HG02798 (cell line): Measurements from ENCODE around the gene SPATA21.

Source experiments
- ATAC-seq: cut with Tn5 transposase; IDR thresholded peaks from one replicate; pipeline ENCODE4 v1.9.1; 2021; ENCODE audit warnings: mild to moderate bottlenecking; ENCODE audit not compliant: unreplicated experiment, poor library complexity

SPATA21 gene

GRCh38 chr1:16425125-16426025 is 11.8 kb downstream of the SPATA21 start:
- ATAC-seq, result no peak

- ATAC-seq, result no peak
Observed at GRCh38 chr1:16422041-16422440, 15.2 kb downstream of the SPATA21 start.

DNA sequence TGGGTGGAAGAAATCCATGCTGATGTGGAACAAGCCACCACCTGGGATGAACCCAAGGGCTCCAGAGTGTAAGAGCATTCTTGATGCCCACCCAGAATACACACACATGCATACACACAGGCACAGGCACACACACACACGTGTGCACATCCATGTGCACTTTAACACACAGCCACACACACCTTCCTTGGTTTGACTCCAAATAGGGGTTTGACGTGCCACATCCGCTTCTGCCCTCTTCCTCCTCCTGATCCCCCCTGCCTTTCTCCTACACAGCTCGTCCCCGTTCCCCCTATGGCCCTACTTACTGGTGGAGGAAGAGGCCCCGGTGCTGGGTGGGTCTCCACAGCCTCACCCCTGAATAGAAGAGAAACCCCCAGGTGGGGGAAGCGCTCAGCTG is 16.0 kb downstream of the SPATA21 start:
- ATAC-seq, result no peak

GRCh38 chr1:16420424-16421118 is 16.7 kb downstream of the SPATA21 start:
- peak; percentile 68 for ATAC-seq

GRCh38 chr1:16418823-16419425 is 18.3 kb downstream of the SPATA21 start:
- ATAC-seq, result no peak

DNA sequence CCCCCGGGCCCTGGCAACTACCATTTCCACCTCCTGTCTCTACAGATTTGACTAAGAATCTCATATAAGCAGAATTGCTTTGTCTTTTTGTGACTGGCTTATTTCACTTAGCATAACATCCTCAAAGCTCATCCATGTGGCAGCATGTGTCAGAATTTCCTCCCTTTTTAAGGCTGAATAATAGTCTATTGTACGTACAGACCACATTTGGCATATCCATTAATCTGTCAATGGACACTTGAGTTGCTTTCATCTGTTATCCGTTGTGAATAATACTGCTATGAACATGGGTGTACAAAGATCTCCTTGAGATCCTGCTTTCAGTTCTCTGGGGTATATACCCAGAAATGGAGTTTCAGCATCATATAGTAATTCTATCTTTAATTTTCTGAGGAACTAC is 24.0 kb downstream of the SPATA21 start:
- ATAC-seq, result no peak

- no peak for ATAC-seq
Observed at GRCh38 chr1:16410803-16411202, 26.4 kb downstream of the SPATA21 start.

- ATAC-seq, result no peak
Observed at GRCh38 chr1:16409536-16410152, 27.6 kb downstream of the SPATA21 start.

- no peak for ATAC-seq
Observed at GRCh38 chr1:16406868-16407267, 30.4 kb downstream of the SPATA21 start.

- ATAC-seq, result no peak
Observed at GRCh38 chr1:16405441-16405840, 31.8 kb downstream of the SPATA21 start.

- no peak for ATAC-seq
Observed at GRCh38 chr1:16402742-16403141, 34.5 kb downstream of the SPATA21 start.

GRCh38 chr1:16398371-16398953 is 38.8 kb downstream of the SPATA21 start:
- ATAC-seq, result no peak

DNA sequence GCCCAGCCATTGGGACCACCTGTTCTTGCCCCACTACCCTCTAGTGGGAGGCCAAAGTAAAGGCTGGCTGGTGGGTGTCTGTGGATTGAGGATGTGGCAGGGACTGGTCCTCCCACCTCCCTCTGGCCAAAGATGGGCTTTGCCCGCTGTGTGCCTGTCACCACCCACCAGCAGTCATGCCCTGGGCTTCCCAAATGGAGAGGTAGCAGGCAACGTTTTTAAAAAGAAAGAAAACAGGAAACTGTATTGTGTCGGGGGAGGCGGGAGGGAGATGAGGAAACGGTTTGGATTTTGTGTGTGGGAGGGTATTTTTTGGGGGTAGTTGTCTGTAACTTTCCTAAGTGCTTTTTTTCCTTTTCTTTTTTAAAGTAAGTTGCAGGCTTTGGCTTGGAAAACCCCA is 40.1 kb downstream of the SPATA21 start:
- no peak for ATAC-seq

- ATAC-seq, result no peak
Observed at GRCh38 chr1:16396591-16396990, 40.6 kb downstream of the SPATA21 start.

GRCh38 chr1:16394977-16395376 is 42.2 kb downstream of the SPATA21 start:
- no peak for ATAC-seq

- no peak for ATAC-seq
Observed at GRCh38 chr1:16393570-16394521, 43.4 kb downstream of the SPATA21 start.

- no peak for ATAC-seq
Observed at GRCh38 chr1:16392740-16393569, 44.3 kb downstream of the SPATA21 start.

- no peak for ATAC-seq
Observed at GRCh38 chr1:16391411-16391810, 45.8 kb downstream of the SPATA21 start.
